ENCODE results near the gene RPL29.
"Not testable (repeated sequence)": the region's sequence is repeated elsewhere in the genome, so short reads cannot be mapped to it uniquely, and the experiment has no call there.

Gene RPL29

GRCh38 chr3:52004906-52005395 is 9.3 kb upstream of the RPL29 start:
- no peak for DNase-seq

GRCh38 chr3:52004163-52004787 is 8.6 kb upstream of the RPL29 start:
- DNase-seq, result no peak

- no peak for DNase-seq
Observed at GRCh38 chr3:52002748-52003147, 7.1 kb upstream of the RPL29 start.

- peak; percentile 29 for DNase-seq
Observed at GRCh38 chr3:52001443-52001974, 5.8 kb upstream of the RPL29 start.

- no peak for DNase-seq
Observed at GRCh38 chr3:51999846-52000245, 4.2 kb upstream of the RPL29 start.

GRCh38 chr3:51998774-51999173 is 3.1 kb upstream of the RPL29 start:
- DNase-seq, result no peak

GRCh38 chr3:51997935-51998596 is 2.4 kb upstream of the RPL29 start:
- no peak for DNase-seq

GRCh38 chr3:51997172-51997571 is 1.5 kb upstream of the RPL29 start:
- no peak for DNase-seq

- no peak for DNase-seq
Observed at GRCh38 chr3:51994530-51994929, 1.2 kb downstream of the RPL29 start.

- DNase-seq, result not testable (repeated sequence)
Observed at GRCh38 chr3:51993657-51994056, 2.0 kb downstream of the RPL29 start.

GRCh38 chr3:51992017-51992682 is 3.5 kb downstream of the RPL29 start:
- no peak for DNase-seq

GRCh38 chr3:51990501-51990971 is 5.2 kb downstream of the RPL29 start:
- DNase-seq, result not testable (repeated sequence)

GRCh38 chr3:51988286-51989146 is 7.2 kb downstream of the RPL29 start:
- DNase-seq, result no peak

GRCh38 chr3:51987568-51987967 is 8.1 kb downstream of the RPL29 start:
- DNase-seq, result no peak

- no peak for DNase-seq
Observed at GRCh38 chr3:51986010-51986947, 9.4 kb downstream of the RPL29 start.

- no peak for DNase-seq
Observed at GRCh38 chr3:51985063-51985462, 10.6 kb downstream of the RPL29 start.

GRCh38 chr3:51984269-51984647 is 11.4 kb downstream of the RPL29 start:
- no peak for DNase-seq

- no peak for DNase-seq
Observed at GRCh38 chr3:51983578-51984268, 12.0 kb downstream of the RPL29 start.

- no peak for DNase-seq
Observed at GRCh38 chr3:51982838-51983577, 12.7 kb downstream of the RPL29 start, which contains the start of gene ACY1. TSS of gene ACY1 (plus strand) at chr3:51983535. CDS start at chr3:51984065, 530 bp downstream.

- no peak for DNase-seq
Observed at GRCh38 chr3:51982352-51982837, 13.3 kb downstream of the RPL29 start.

Data from NCI-H2081 treated with DMSO at 0.1 percent for 48 hours (cell line).